Liver (tissue), 9 donors: Measurements from ENCODE around the gene AP2A2. TPM values are rescaled to one million over a fixed set of nuclear protein-coding genes. Genes with fewer than 3 reads are reported as not detected.

Experiments
- DNase-seq: peaks from one replicate; pipeline ENCODE4 v3.0.0-alpha.2; 2017; ENCODE audit warnings: low spot score
- H3K27ac ChIP-seq, 2 donors: one replicate each; pipeline ENCODE4 v1.7.0; 2013; ENCODE audit warnings: inconsistent platforms in 2 of 2, low read length in 2 of 2, control low read depth in 1 of 2, low read depth in 1 of 2, mild to moderate bottlenecking in 1 of 2
- H3K27me3 ChIP-seq, 4 donors: one replicate each; pipeline versions ENCODE4 v1.6.1 to v1.7.0; 2013; ENCODE audit warnings: low read length in 3 of 4, inconsistent platforms in 1 of 4, mild to moderate bottlenecking in 1 of 4, moderate library complexity in 1 of 4; ENCODE audit not compliant: control insufficient read depth in 4 of 4, insufficient read depth in 4 of 4
- H3K36me3 ChIP-seq, 4 donors: one replicate each; pipeline versions ENCODE4 v1.6.1 to v1.7.0; 2013; ENCODE audit warnings: low read length in 3 of 4, mild to moderate bottlenecking in 3 of 4, low read depth in 1 of 4, moderate library complexity in 1 of 4; ENCODE audit not compliant: control insufficient read depth in 4 of 4, insufficient read depth in 3 of 4
- H3K4me1 ChIP-seq, 4 donors: one replicate each; pipeline versions ENCODE4 v1.6.1 to v1.7.0; 2013; ENCODE audit warnings: low read length in 3 of 4, mild to moderate bottlenecking in 3 of 4, moderate library complexity in 1 of 4; ENCODE audit not compliant: control insufficient read depth in 4 of 4, insufficient read depth in 4 of 4
- H3K4me3 ChIP-seq, 3 donors: one replicate each; pipeline versions ENCODE4 v1.6.1 to v1.7.0; 2013; ENCODE audit warnings: low read length in 3 of 3, control low read depth in 1 of 3, low read depth in 1 of 3, mild to moderate bottlenecking in 1 of 3
- H3K9ac ChIP-seq, 2 donors: one replicate each; pipeline ENCODE4 v1.7.0; 2013; ENCODE audit warnings: low read length in 2 of 2, mild to moderate bottlenecking in 2 of 2, moderate library complexity in 2 of 2, control low read depth in 1 of 2, low read depth in 1 of 2
- H3K9me3 ChIP-seq, 4 donors: one replicate each; pipeline versions ENCODE4 v1.6.1 to v1.7.0; 2013; ENCODE audit warnings: low read length in 3 of 4; ENCODE audit not compliant: control insufficient read depth in 4 of 4
- EGR1 ChIP-seq, 2 donors: IDR thresholded peaks; 2 replicates each; pipeline ENCODE4 v1.6.1; 2016 to 2018; ENCODE audit warnings: antibody characterized with exemption in 2 of 2, low read depth in 2 of 2
- FOXA1 ChIP-seq: IDR thresholded peaks from 2 replicates; pipeline ENCODE4 v1.6.1; 2016; ENCODE audit warnings: antibody characterized with exemption
- GABPA ChIP-seq, 2 donors: IDR thresholded peaks in 1 of 2; conservative IDR thresholded peaks in 1 of 2; 2 replicates each; pipeline ENCODE4 v1.6.1; 2016; ENCODE audit warnings: antibody characterized with exemption in 2 of 2, mild to moderate bottlenecking in 1 of 2, moderate library complexity in 1 of 2
- HNF4A ChIP-seq, 2 donors: conservative IDR thresholded peaks; 2 replicates each; pipeline ENCODE4 v1.6.1; 2016; ENCODE audit warnings: antibody characterized with exemption in 2 of 2, mild to moderate bottlenecking in 2 of 2
- HNF4G ChIP-seq: IDR thresholded peaks from 2 replicates; pipeline ENCODE4 v1.6.1; 2016; ENCODE audit warnings: antibody characterized with exemption
- JUND ChIP-seq, 2 donors: IDR thresholded peaks; 2 replicates each; pipeline ENCODE4 v1.6.1; 2016; ENCODE audit warnings: antibody characterized with exemption in 2 of 2
- RAD21 ChIP-seq, 2 donors: IDR thresholded peaks; 2 replicates each; pipeline ENCODE4 v1.6.1; 2016; ENCODE audit warnings: antibody characterized with exemption in 2 of 2, mild to moderate bottlenecking in 2 of 2
- RXRA ChIP-seq, 2 donors: IDR thresholded peaks; 2 replicates each; pipeline ENCODE4 v1.6.1; 2017 to 2018; ENCODE audit warnings: antibody characterized with exemption in 2 of 2, mild to moderate bottlenecking in 1 of 2
- SP1 ChIP-seq: IDR thresholded peaks from 2 replicates; pipeline ENCODE4 v1.6.1; 2018; ENCODE audit warnings: antibody characterized with exemption, mild to moderate bottlenecking
- TAF1 ChIP-seq: conservative IDR thresholded peaks from 2 replicates; pipeline ENCODE4 v1.6.1; 2016; ENCODE audit warnings: antibody characterized with exemption, mild to moderate bottlenecking
- YY1 ChIP-seq: IDR thresholded peaks from 2 replicates; pipeline ENCODE4 v1.6.1; 2016; ENCODE audit warnings: antibody characterized with exemption, mild to moderate bottlenecking
- WGBS: extraction: QIAGEN DNeasy Blood & Tissue Kit; methylation state at CpG from one replicate; pipeline ENCODE4 v1.1.7; 2013; 5-methylcytosine and 5-hydroxymethylcytosine counted together
- polyA plus RNA-seq, 2 donors: library from polyadenylated mRNA; stranded (reverse) in 1 of 2; unstranded in 1 of 2; fragments of 200-250 nt in 1 of 2; fragments of >200 nt in 1 of 2; fragmentation: Nextera tagmentation in 1 of 2; extraction: Ambion mirVana in 1 of 2; gene quantifications; one replicate each; pipeline versions ENCODE4 v1.2.1 to v1.2.3, GENCODE V29; 2013 to 2015
- total RNA-seq, 2 donors: library from RNA; depleted of rRNA; stranded (reverse); fragments of >200 nt; gene quantifications; one replicate each; pipeline ENCODE4 v1.2.3, GENCODE V29; 2014
- TF ChIP-seq, protein P1 (sequence below): fragments of 150-350 bp; IDR thresholded peaks from 2 replicates; pipeline ENCODE4 v1.5.1; 2017; ENCODE audit warnings: improper control_type of control experiment, low read depth, low read length; ENCODE audit not compliant: missing input control
- TF ChIP-seq, protein P2 (sequence below): IDR thresholded peaks from 2 replicates; pipeline ENCODE4 v1.6.1; 2016; ENCODE audit warnings: antibody characterized with exemption, mild to moderate bottlenecking
- TF ChIP-seq, protein P3 (sequence below): IDR thresholded peaks from 2 replicates; pipeline ENCODE4 v1.6.1; 2016; ENCODE audit warnings: antibody characterized with exemption
- TF ChIP-seq, protein P4 (sequence below): IDR thresholded peaks from 2 replicates; pipeline ENCODE4 v1.6.1; 2016; ENCODE audit warnings: antibody characterized with exemption
- TF ChIP-seq, protein P5 (sequence below): IDR thresholded peaks from 2 replicates; pipeline ENCODE4 v1.6.1; 2016; ENCODE audit warnings: antibody characterized with exemption
- donor health status: healthy.
- donor health status: healthy.
- donor health status: healthy.
- donor health status: healthy.
- donor health status: healthy.

AP2A2 gene
- total and polyA plus RNA-seq, 4 donors: 20.5 to 39.7 (median 23.8) TPM

DNA sequence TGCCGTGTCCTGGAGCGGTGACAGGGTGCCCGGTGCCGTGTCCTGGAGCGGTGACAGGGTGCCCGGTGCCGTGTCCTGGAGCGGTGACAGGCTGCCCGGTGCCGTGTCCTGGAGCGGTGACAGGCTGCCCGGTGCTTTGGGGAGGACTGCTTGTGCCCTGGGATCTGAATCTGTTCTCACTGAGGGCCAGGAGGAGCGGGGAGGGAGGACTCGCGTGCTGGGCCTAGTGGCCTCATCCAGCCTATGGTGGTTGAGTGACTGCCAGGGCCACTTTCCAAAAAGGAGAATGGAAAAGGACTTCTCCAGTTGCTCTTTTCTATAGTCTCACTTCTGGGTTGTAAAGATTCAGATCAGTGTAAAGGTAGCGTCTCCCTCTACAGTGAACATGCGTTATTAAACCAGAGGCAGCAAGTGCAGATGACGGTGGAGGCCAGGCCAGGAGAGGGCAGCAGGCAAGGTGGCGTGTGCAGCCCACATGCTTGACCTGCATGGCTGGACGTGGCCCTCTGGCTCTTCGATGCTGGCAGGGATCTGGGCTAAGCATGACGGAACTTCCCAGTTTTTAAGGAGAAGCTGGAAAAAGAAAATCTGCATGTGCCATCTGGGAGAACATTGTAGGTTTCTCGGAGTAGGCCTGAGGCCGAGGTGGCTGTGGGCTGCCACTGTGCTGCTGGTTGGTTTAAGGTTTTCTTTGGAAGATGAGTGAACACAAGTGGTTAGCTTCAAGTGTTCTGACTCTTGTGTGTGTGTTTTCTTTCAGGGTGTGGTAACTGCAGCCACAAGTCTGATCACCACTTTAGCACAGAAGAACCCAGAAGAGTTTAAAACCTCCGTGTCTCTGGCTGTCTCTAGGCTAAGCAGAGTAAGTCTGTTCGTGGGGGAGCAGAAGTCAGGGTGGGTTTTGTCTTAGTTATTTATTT is 55.0 kb downstream of the AP2A2 start:
- Histone ChIP-seq H3K36me3 (peaks cover 28 to 58% (median 29%) of the 10 kb centered on the region in 4 donors), H3K9ac (no peak overlapping the region), H3K9me3 (no peaks in the 10 kb centered on the region), H3K4me1 (no peaks in the 10 kb centered on the region), H3K4me3 (no peak overlapping the region), H3K27me3 (no peaks in the 10 kb centered on the region), H3K27ac (no peak overlapping the region)
- WGBS: 91% methylated on average over 26 of the region's 26 CpGs
- no peak for DNase-seq
- TF ChIP-seq RXRA (IDR thresholded peaks at IDR 0.05) (no peak), FOXA1 (no peak), RAD21 (IDR thresholded peaks at IDR 0.05) (no peak), EGR1 (IDR thresholded peaks at IDR 0.05; ENCODE audit: low read depth in 2 of 2) (no peak), JUND (IDR thresholded peaks at IDR 0.05) (no peak), YY1 (no peak), SP1 (no peak), HNF4G (no peak), TAF1 (no peak)
- TF ChIP-seq, protein P1, sequence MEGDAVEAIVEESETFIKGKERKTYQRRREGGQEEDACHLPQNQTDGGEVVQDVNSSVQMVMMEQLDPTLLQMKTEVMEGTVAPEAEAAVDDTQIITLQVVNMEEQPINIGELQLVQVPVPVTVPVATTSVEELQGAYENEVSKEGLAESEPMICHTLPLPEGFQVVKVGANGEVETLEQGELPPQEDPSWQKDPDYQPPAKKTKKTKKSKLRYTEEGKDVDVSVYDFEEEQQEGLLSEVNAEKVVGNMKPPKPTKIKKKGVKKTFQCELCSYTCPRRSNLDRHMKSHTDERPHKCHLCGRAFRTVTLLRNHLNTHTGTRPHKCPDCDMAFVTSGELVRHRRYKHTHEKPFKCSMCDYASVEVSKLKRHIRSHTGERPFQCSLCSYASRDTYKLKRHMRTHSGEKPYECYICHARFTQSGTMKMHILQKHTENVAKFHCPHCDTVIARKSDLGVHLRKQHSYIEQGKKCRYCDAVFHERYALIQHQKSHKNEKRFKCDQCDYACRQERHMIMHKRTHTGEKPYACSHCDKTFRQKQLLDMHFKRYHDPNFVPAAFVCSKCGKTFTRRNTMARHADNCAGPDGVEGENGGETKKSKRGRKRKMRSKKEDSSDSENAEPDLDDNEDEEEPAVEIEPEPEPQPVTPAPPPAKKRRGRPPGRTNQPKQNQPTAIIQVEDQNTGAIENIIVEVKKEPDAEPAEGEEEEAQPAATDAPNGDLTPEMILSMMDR: no peak
- TF ChIP-seq, protein P2, sequence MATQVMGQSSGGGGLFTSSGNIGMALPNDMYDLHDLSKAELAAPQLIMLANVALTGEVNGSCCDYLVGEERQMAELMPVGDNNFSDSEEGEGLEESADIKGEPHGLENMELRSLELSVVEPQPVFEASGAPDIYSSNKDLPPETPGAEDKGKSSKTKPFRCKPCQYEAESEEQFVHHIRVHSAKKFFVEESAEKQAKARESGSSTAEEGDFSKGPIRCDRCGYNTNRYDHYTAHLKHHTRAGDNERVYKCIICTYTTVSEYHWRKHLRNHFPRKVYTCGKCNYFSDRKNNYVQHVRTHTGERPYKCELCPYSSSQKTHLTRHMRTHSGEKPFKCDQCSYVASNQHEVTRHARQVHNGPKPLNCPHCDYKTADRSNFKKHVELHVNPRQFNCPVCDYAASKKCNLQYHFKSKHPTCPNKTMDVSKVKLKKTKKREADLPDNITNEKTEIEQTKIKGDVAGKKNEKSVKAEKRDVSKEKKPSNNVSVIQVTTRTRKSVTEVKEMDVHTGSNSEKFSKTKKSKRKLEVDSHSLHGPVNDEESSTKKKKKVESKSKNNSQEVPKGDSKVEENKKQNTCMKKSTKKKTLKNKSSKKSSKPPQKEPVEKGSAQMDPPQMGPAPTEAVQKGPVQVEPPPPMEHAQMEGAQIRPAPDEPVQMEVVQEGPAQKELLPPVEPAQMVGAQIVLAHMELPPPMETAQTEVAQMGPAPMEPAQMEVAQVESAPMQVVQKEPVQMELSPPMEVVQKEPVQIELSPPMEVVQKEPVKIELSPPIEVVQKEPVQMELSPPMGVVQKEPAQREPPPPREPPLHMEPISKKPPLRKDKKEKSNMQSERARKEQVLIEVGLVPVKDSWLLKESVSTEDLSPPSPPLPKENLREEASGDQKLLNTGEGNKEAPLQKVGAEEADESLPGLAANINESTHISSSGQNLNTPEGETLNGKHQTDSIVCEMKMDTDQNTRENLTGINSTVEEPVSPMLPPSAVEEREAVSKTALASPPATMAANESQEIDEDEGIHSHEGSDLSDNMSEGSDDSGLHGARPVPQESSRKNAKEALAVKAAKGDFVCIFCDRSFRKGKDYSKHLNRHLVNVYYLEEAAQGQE: no peak
- TF ChIP-seq, protein P3, sequence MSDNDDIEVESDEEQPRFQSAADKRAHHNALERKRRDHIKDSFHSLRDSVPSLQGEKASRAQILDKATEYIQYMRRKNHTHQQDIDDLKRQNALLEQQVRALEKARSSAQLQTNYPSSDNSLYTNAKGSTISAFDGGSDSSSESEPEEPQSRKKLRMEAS: no peak
- TF ChIP-seq, protein P4, sequence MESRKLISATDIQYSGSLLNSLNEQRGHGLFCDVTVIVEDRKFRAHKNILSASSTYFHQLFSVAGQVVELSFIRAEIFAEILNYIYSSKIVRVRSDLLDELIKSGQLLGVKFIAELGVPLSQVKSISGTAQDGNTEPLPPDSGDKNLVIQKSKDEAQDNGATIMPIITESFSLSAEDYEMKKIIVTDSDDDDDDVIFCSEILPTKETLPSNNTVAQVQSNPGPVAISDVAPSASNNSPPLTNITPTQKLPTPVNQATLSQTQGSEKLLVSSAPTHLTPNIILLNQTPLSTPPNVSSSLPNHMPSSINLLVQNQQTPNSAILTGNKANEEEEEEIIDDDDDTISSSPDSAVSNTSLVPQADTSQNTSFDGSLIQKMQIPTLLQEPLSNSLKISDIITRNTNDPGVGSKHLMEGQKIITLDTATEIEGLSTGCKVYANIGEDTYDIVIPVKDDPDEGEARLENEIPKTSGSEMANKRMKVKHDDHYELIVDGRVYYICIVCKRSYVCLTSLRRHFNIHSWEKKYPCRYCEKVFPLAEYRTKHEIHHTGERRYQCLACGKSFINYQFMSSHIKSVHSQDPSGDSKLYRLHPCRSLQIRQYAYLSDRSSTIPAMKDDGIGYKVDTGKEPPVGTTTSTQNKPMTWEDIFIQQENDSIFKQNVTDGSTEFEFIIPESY: no peak

DNA sequence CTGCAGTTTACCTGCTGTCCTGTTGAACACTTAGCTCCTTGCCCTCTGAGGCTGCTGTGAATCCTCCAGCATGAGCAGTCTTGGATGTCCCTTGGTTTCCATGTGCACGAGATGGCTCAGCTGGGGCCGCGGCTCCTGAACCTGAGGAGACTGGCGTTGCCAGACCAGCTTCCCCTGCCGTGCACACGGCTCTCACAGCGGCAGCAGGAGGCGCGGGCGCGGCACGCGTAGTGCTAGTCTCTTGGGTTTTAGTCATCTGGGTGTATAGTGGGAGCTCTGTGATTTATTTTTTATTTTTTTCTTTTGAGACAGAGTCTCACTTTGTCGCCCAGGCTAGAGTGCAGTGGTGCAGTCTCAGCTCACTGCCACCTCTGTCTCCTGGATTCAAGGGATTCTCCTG is 56.1 kb downstream of the AP2A2 start:
- DNase-seq: no peak
- H3K27me3 ChIP-seq: no peaks in the 10 kb centered on the region
- H3K9me3 ChIP-seq: no peaks in the 10 kb centered on the region
- no peak overlapping the region for H3K27ac ChIP-seq
- H3K36me3 ChIP-seq: peaks cover 33 to 63% (median 36%) of the 10 kb centered on the region in 4 donors
- H3K9ac ChIP-seq: no peak overlapping the region
- no peak overlapping the region for H3K4me3 ChIP-seq
- 96% methylated on average over 14 of the region's 14 CpGs for WGBS
- no peaks in the 10 kb centered on the region for H3K4me1 ChIP-seq
- TF ChIP-seq, protein P2: no peak
- TF ChIP-seq, protein P1: no peak
- TF ChIP-seq HNF4A (conservative IDR thresholded peaks at IDR 0.05): no peak
- TF ChIP-seq, protein P5, sequence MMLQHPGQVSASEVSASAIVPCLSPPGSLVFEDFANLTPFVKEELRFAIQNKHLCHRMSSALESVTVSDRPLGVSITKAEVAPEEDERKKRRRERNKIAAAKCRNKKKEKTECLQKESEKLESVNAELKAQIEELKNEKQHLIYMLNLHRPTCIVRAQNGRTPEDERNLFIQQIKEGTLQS: no peak
- TF ChIP-seq FOXA1: no peak
- no peak for TF ChIP-seq HNF4G
- TF ChIP-seq SP1: no peak
- TF ChIP-seq RXRA (IDR thresholded peaks at IDR 0.05): no peak
- TF ChIP-seq GABPA (IDR thresholded peaks at IDR 0.05 in 1 of 2, conservative IDR thresholded peaks at IDR 0.05 in 1 of 2): no peak
- TF ChIP-seq TAF1: no peak
